ENCODE results near the gene CCDC9. TPM values are rescaled to one million over a fixed set of nuclear protein-coding genes. Genes with fewer than 3 reads are reported as not detected.

Gene CCDC9
- total and polyA plus RNA-seq, 2 of the 13 experiments (the other 11 are each of a cell fraction or from before 2014, with no cell fraction given), result 2.9 to 6.3 TPM

DNA sequence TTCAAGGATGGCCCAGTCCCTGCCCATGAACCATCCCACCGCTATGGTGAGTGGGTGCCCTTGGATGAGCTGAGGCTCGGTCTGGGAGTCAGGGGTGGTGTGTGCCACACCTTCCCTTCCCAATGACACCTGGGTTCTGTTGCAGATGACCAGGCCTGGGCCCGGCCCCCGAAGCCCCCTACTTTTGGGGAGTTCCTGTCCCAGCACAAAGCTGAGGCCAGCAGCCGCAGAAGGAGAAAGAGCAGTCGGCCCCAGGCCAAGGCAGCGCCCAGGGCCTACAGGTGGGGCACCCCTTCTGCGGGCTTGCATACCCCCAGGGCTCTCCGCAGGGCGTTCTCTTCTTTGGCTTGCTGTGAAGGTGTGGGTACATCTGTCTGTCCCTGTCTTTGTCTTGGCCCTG is 14.1 kb downstream of the CCDC9 start:
- Histone ChIP-seq H3K4me3 (replicated peaks in 1 of 3; ENCODE audit: insufficient read depth in 1 of 3, low read depth in 2 of 3, low read length in 3 of 3) (no peak overlapping the region), H3K9me3 (ENCODE audit: low read length) (no peaks in the 10 kb centered on the region), H3K4me1 (ENCODE audit: insufficient read depth, low read length) (peaks cover 12% of the 10 kb centered on the region), H3K79me2 (ENCODE audit: insufficient read depth, low read length) (no peaks in the 10 kb centered on the region), H2AFZ (ENCODE audit: low read length) (no peak overlapping the region), H4K20me1 (ENCODE audit: insufficient read depth, low read length) (no peaks in the 10 kb centered on the region), H3K27me3 (ENCODE audit: control insufficient read depth in 1 of 2, insufficient read depth in 2 of 2, low read length in 2 of 2) (no peaks in the 10 kb centered on the region), H3K9ac (ENCODE audit: insufficient read depth, low read depth, low read length) (no peak overlapping the region), H3K4me2 (ENCODE audit: low read depth, low read length) (no peak overlapping the region), H3K36me3 (replicated peaks in 1 of 2; ENCODE audit: control insufficient read depth in 1 of 2, insufficient read depth in 2 of 2, low read length in 2 of 2) (peaks cover 12 to 30% of the 10 kb centered on the region in 2 experiments; a peak in 4 of 5 replicates), H3K27ac (ENCODE audit: extremely low read length, insufficient read depth, low read length) (no peak overlapping the region)
- ChIA-PET CTCF (ENCODE audit: low intra/inter-chr PET ratio, low total read pairs) (no interaction called here), POLR2A (interaction anchor here (1.2 kb wide), 1 partner anchor 60 kb away, joined by 3 read pairs; no protein-coding TSS in a partner anchor)
- no peak for FAIRE-seq
- ATAC-seq, result no peak
- intact Hi-C loops (cut with micrococcal nuclease; ENCODE audit: unreplicated experiment) (no loop called here), in situ Hi-C loops (cut with HindIII; ENCODE audit: extremely low pct_ligation_motif_present, low pct_unique_long_range_greater_than_20kb) (no loop called here)
- WGBS (ENCODE audit: low lambda C conversion rate), result 100% methylated on average over 4 of the region's 10 CpGs
- TF ChIP-seq EZH2 (conservative IDR thresholded peaks at IDR 0.05; ENCODE audit: low read depth, low read length) (no peak), ZSCAN9 (CRISPR knock-in tag; IDR thresholded peaks at IDR 0.05; ENCODE audit: borderline replicate concordance) (no peak), MED1 (CRISPR knock-in tag; IDR thresholded peaks at IDR 0.05) (no peak), SCMH1 (CRISPR knock-in tag; IDR thresholded peaks at IDR 0.05; ENCODE audit: borderline replicate concordance) (no peak), ZNF232 (CRISPR knock-in tag; IDR thresholded peaks at IDR 0.05; ENCODE audit: borderline replicate concordance) (no peak)
- no TSS peak for BruUV-seq (replicated peaks)
- no peak for DNase-seq (ENCODE audit: low spot score)

GRCh38 chr19:47271949-47272348 is 15.6 kb downstream of the CCDC9 start:
- no peak overlapping the region for H3K4me3 ChIP-seq (replicated peaks in 1 of 3; ENCODE audit: insufficient read depth in 1 of 3, low read depth in 2 of 3, low read length in 3 of 3)
- no TSS peak for BruUV-seq (replicated peaks)
- H2AFZ ChIP-seq (ENCODE audit: low read length), result no peak overlapping the region
- H3K4me1 ChIP-seq (ENCODE audit: insufficient read depth, low read length), result peaks cover 24% of the 10 kb centered on the region
- peaks cover 8 to 22% of the 10 kb centered on the region in 2 experiments; a peak in 4 of 5 replicates for H3K36me3 ChIP-seq (replicated peaks in 1 of 2; ENCODE audit: control insufficient read depth in 1 of 2, insufficient read depth in 2 of 2, low read length in 2 of 2)
- ChIA-PET POLR2A (interaction anchor here (1.1 kb wide), 1 partner anchor 15 kb away, joined by 4 read pairs; no protein-coding TSS in a partner anchor), CTCF (ENCODE audit: low intra/inter-chr PET ratio, low total read pairs) (no interaction called here)
- H3K79me2 ChIP-seq (ENCODE audit: insufficient read depth, low read length), result no peaks in the 10 kb centered on the region
- no peak overlapping the region for H3K4me2 ChIP-seq (ENCODE audit: low read depth, low read length)
- intact Hi-C loops (cut with micrococcal nuclease; ENCODE audit: unreplicated experiment) (no loop called here), in situ Hi-C loops (cut with HindIII; ENCODE audit: extremely low pct_ligation_motif_present, low pct_unique_long_range_greater_than_20kb) (no loop called here)
- no peaks in the 10 kb centered on the region for H3K9me3 ChIP-seq (ENCODE audit: low read length)
- peaks cover 3% of the 10 kb centered on the region; the same call in 1 of the 2 replicates for H4K20me1 ChIP-seq (ENCODE audit: insufficient read depth, low read length)
- H3K27ac ChIP-seq (ENCODE audit: extremely low read length, insufficient read depth, low read length), result no peak overlapping the region
- ATAC-seq, result no peak
- no peak overlapping the region for H3K9ac ChIP-seq (ENCODE audit: insufficient read depth, low read depth, low read length)
- WGBS (ENCODE audit: low lambda C conversion rate), result 92% methylated on average over 6 of the region's 6 CpGs
- DNase-seq (ENCODE audit: low spot score), result no peak
- no peaks in the 10 kb centered on the region for H3K27me3 ChIP-seq (ENCODE audit: control insufficient read depth in 1 of 2, insufficient read depth in 2 of 2, low read length in 2 of 2)
- no peak for FAIRE-seq
- TF ChIP-seq MXD4 (CRISPR knock-in tag; IDR thresholded peaks at IDR 0.05) (no peak), NR2F6 (IDR thresholded peaks at IDR 0.05) (no peak), NR2F6 (CRISPR knock-in tag; IDR thresholded peaks at IDR 0.05) (no peak), KDM4B (CRISPR knock-in tag; IDR thresholded peaks at IDR 0.05) (no peak), ZNF180 (CRISPR knock-in tag; IDR thresholded peaks at IDR 0.05; ENCODE audit: borderline replicate concordance, low read depth) (no peak), MAF1 (CRISPR knock-in tag; IDR thresholded peaks at IDR 0.05; ENCODE audit: borderline replicate concordance) (no peak), ZSCAN21 (CRISPR knock-in tag; IDR thresholded peaks at IDR 0.05; ENCODE audit: borderline replicate concordance) (no peak), ZIK1 (CRISPR knock-in tag; IDR thresholded peaks at IDR 0.05; ENCODE audit: borderline replicate concordance, low read depth) (no peak), ELF4 (CRISPR knock-in tag; IDR thresholded peaks at IDR 0.05; ENCODE audit: borderline replicate concordance) (no peak), RAD51 (IDR thresholded peaks at IDR 0.05; ENCODE audit: borderline replicate concordance) (no peak), KMT2A (CRISPR knock-in tag; IDR thresholded peaks at IDR 0.05) (no peak), PAF1 (CRISPR knock-in tag; IDR thresholded peaks at IDR 0.05) (no peak), ZNF138 (CRISPR knock-in tag; IDR thresholded peaks at IDR 0.05; ENCODE audit: low read depth) (no peak), ZNF10 (CRISPR knock-in tag; IDR thresholded peaks at IDR 0.05; ENCODE audit: borderline replicate concordance, low read depth) (no peak), MIXL1 (CRISPR knock-in tag; IDR thresholded peaks at IDR 0.05) (no peak), MEF2D (CRISPR knock-in tag; IDR thresholded peaks at IDR 0.05) (no peak)
- TF ChIP-seq, protein P1, sequence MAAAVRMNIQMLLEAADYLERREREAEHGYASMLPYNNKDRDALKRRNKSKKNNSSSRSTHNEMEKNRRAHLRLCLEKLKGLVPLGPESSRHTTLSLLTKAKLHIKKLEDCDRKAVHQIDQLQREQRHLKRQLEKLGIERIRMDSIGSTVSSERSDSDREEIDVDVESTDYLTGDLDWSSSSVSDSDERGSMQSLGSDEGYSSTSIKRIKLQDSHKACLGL (CRISPR knock-in tag; IDR thresholded peaks at IDR 0.05), result no peak
- TF ChIP-seq, protein P2, sequence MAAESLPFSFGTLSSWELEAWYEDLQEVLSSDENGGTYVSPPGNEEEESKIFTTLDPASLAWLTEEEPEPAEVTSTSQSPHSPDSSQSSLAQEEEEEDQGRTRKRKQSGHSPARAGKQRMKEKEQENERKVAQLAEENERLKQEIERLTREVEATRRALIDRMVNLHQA (CRISPR knock-in tag; IDR thresholded peaks at IDR 0.05), result no peak
